Peyer's patch (tissue), 4 donors: ENCODE measurements around the gene CAMK2D.

ENCODE experiments used
- POLR2A ChIP-seq, 2 donors: fragments of 450-650 bp; IDR thresholded peaks; one replicate each; pipeline ENCODE4 v1.5.1; 2017; ENCODE audit warnings: antibody characterized with exemption in 2 of 2, mild to moderate bottlenecking in 2 of 2, moderate library complexity in 2 of 2
- TF ChIP-seq, protein P1 (sequence below), 6 experiments: fragments of 450-650 bp in 4 of 6; fragments of 200-600 bp in 2 of 6; sonication (generic) in 1 of 6; IDR thresholded peaks; one replicate each; pipeline ENCODE4 v1.5.1; 2017 to 2019; ENCODE audit warnings: antibody characterized with exemption in 6 of 6, mild to moderate bottlenecking in 3 of 6, moderate library complexity in 1 of 6

DNA sequence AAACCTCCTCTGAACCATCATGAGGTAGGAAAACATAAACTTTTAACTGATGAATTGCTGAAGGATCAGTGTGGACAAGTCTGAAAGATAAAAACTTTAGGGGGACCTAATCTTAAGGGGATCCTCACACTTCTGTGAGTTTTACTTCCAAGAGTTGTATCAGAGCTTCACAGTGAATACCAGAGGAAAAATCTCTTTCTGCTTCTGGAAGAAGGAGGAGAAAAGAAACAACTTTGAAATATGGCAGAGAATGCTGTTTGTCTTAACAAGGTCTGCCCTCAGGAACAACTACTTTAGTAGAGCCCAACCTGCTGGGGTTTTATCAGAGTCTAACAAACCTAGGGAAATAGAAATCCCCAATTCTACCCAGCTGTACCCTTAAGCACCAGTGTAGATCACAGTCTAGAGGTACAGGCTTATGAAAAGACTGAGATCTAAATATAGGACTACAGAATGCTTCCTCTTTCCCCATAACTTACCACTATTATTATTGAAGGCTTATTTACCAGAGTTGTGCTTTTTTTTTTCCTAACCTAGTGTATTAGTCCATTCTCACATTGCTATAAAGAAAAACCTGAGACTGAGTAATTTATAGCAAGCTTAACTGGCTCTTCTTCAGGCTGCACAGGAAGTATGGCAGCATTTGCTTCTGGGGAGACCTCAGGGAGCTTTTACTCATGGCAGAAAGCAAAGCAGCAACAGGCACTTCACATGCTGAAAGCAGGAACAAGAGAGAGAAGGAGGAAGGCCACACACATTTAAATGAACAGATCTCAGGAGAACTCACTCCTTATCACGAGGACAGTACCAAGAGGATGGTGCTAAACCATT is 167.9 kb downstream of the CAMK2D start:
- TF ChIP-seq, protein P1, sequence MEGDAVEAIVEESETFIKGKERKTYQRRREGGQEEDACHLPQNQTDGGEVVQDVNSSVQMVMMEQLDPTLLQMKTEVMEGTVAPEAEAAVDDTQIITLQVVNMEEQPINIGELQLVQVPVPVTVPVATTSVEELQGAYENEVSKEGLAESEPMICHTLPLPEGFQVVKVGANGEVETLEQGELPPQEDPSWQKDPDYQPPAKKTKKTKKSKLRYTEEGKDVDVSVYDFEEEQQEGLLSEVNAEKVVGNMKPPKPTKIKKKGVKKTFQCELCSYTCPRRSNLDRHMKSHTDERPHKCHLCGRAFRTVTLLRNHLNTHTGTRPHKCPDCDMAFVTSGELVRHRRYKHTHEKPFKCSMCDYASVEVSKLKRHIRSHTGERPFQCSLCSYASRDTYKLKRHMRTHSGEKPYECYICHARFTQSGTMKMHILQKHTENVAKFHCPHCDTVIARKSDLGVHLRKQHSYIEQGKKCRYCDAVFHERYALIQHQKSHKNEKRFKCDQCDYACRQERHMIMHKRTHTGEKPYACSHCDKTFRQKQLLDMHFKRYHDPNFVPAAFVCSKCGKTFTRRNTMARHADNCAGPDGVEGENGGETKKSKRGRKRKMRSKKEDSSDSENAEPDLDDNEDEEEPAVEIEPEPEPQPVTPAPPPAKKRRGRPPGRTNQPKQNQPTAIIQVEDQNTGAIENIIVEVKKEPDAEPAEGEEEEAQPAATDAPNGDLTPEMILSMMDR (IDR thresholded peaks at IDR 0.05): no peak
- no peak for TF ChIP-seq POLR2A (IDR thresholded peaks at IDR 0.05)
